Left colon (tissue), 2 donors: Measurements from ENCODE around the gene NCAM2. TPM values are rescaled to one million over a fixed set of nuclear protein-coding genes. Genes with fewer than 3 reads are reported as not detected.
A peak's percentile ranks its signal among the peaks of the same experiment; 100 is the strongest.

Source experiments
- ATAC-seq: fragments of 200-7000 bp; cut with Tn5 transposase; one replicate; pipeline ENCODE4 v1.9.1; 2020; ENCODE audit warnings: mild to moderate bottlenecking, moderate library complexity
- DNase-seq, 2 donors: peaks; one replicate each; pipeline ENCODE4 v3.0.0-alpha.2; 2020
- intact Hi-C, 2 donors: fragments of 100-400 bp; cut with DNase I in 1 of 2; cut with micrococcal nuclease in 1 of 2; formaldehyde crosslinking; loops; one replicate each; pipeline versions ENCODE4 v1.11.2 to v1.14.0; 2022; cut with DNase I, micrococcal nuclease
- total RNA-seq, 2 donors: library from RNA; stranded (reverse); fragmentation: NEBNext Ultra II Directional; extraction: Animal tissue kit (Norgen Biotek cat#: 25700); gene quantifications; one replicate each; pipeline ENCODE4 v1.2.1, GENCODE V29; 2021
- donor health status: DM: no; HTN: no; CAD: no.
- donor health status: DM: yes; HTN: yes; CAD: no.

NCAM2 gene
- total RNA-seq, 2 donors from 2014 or later = 2.3 to 3.5 TPM

- intact Hi-C loops = no loop called here
- DNase-seq = no peak
- ATAC-seq = no peak
These were observed 158.2 kb downstream of the NCAM2 start for GRCh38 chr21:21156397-21156796.

- intact Hi-C loops = no loop called here
- ATAC-seq (no peak), DNase-seq (no peak)
These were observed 158.7 kb downstream of the NCAM2 start for GRCh38 chr21:21156957-21157356.

- ATAC-seq (no peak), DNase-seq (no peak)
- intact Hi-C loops = no loop called here
These were observed 160.2 kb downstream of the NCAM2 start for GRCh38 chr21:21158376-21158918.

- DNase-seq (no peak), ATAC-seq (no peak)
- intact Hi-C loops = no loop called here
These were observed 161.2 kb downstream of the NCAM2 start for GRCh38 chr21:21159253-21159899.

GRCh38 chr21:21162786-21163185, 164.6 kb downstream of the NCAM2 start:
- no peak for ATAC-seq
- DNase-seq = no peak
- intact Hi-C loops = no loop called here

GRCh38 chr21:21163904-21164303, 165.7 kb downstream of the NCAM2 start:
- intact Hi-C loops = no loop called here
- DNase-seq (peak; percentile 24 to 53), ATAC-seq (peak; percentile 54)

DNA sequence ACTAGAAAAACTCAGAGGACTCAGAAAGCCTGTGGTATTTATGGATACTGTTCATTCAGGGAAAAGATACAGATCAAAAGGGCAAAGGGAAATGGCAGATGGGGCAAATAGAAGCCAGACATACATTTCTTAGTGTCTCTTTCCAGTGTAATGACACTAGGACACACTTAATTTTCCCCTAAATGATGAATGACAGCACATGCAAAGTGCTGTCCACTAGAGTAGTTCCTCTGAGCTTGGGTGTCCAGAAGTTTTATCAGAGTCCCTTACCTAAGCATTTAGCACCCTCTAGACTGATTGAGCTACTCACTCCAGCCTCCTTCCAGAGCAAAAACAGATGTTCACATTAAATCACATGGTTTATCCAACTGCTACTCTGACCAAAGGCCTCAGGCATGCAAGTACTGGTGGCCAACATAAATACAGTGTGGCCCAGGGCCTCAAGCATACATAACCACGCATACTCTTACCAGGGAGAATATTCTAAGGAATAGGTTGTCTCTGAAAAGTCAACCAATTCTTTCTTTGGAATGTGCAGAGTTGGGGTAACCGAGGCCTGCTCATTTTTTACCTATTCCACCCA, 166.9 kb downstream of the NCAM2 start:
- intact Hi-C loops = no loop called here
- DNase-seq = no peak
- no peak for ATAC-seq

DNA sequence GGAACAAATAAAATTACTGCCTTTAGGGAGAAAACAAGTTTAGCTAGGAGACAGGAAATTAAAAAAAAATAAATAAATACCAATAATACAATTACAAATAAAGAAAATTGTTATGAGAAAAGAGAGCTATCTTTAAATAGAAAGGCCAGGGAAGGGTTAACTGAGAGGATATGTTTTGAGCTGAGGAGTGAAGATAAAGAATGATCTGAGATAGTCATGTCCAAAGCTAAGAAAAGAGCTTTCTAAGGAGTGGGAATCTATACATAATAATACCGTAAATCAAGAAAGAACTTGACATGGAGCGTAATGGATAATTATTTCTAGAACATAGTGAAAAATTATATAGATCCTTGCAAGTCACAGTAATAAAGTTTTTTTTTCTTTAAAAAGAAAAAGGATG, 176.5 kb downstream of the NCAM2 start:
- no peak for DNase-seq
- intact Hi-C loops = no loop called here
- ATAC-seq = no peak

DNA sequence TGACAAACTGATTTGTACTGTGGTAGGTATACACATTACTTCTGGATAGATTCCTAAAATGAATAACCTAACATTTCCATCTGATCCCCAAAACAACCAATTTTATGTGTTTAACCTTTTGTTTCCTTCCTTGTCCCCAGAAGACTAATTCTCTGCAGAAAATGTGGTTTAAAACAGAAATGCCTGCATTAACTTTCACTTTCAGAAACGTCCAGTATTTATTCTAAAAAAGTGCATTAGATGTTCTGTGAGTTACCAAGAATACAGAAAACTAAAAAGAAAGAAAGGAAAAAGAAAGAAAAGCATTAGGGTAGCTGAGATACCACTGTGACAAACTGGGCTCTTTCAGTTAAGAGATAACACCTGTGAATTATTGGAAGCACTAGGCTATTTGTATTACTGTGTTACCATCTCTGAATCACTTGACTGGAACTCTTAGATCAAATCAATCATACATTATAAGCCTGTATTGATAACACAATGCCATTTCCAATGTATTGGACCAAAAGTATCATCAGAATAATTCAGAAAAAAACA, 177.7 kb downstream of the NCAM2 start:
- no peak for ATAC-seq
- intact Hi-C loops = no loop called here
- DNase-seq = no peak

GRCh38 chr21:21177353-21177986, 179.3 kb downstream of the NCAM2 start:
- intact Hi-C loops = no loop called here
- DNase-seq (no peak), ATAC-seq (no peak)

- no peak for DNase-seq
- intact Hi-C loops = no loop called here
- ATAC-seq = no peak
These were observed 181.6 kb downstream of the NCAM2 start for GRCh38 chr21:21179619-21180298.

- DNase-seq = no peak
- ATAC-seq = no peak
- intact Hi-C loops = no loop called here
These were observed 184.3 kb downstream of the NCAM2 start for GRCh38 chr21:21182401-21183010.

DNA sequence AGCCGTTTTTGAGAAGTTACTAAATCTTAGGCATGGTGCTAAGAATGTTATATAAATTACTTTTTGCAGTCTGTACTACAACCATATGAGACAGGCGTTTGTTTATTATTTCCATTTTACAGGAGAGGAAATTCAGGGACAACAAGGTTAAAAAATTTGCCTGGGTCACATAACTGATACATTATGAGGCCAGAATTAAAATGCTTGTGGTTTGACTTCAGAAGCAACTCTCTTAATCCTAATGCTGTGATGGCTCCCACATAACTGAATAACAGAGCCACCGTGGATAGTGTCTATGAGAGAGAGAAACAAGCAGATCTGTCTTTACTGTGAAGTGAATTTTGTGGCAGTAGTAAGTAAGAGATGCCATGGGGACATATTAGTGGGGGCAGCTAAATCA, 184.9 kb downstream of the NCAM2 start:
- no peak for DNase-seq
- intact Hi-C loops = no loop called here
- ATAC-seq = no peak

GRCh38 chr21:21184771-21185528, 186.7 kb downstream of the NCAM2 start:
- ATAC-seq = no peak
- intact Hi-C loops = no loop called here

DNA sequence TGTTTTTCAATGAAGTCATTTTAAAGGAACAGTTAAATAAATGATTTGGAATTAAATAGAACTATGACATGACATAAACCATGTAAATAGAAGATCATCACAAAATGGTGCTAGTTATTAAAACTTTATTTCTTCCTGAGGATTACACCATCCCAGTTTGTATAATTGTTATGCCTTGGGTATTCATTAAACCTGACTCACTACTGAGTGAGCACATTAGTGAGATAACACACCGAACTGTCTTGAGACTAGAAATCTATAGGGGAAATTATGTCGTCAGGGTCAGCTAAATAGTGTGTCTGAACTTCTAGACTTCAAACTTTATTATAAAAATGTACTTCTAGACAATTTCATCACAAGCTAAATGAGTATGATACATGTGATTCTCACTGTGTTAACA, 189.4 kb downstream of the NCAM2 start:
- intact Hi-C loops = no loop called here
- no peak for DNase-seq
- no peak for ATAC-seq

More at GRCh38 chr21:21184771-21185528, 186.7 kb downstream of the NCAM2 start:
- no peak for DNase-seq

DNA sequence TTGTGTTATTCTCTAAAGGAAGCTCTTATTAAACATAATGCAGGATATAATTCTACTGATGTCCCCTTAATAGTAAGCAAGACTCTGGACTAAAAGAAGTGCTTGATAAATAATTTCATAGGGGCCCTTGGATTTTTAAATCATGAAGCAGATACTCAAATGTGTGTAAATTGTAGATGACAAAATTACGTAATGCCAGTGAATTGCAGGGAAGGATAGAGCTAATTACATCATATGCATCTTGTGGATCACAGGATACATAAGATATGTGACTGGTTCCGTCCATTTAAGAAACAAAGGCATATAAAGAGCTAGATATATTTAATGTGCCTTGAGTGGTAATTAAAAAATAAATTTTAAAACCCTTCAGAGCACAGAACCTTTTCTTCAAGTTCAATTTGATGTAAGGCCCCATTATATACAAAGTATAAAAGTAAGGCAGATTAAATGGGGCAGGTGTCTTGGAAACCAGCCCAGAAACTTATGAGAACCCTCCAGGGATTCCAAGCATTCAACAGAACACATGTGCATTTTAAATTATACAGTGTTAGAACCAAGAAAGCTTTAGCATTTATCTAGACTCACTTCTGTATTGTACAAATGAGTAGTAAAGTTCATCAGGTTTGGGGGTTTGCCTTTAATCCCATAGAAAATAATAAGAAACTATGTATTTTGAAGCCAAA, 190.4 kb downstream of the NCAM2 start:
- intact Hi-C loops = no loop called here
- DNase-seq (no peak), ATAC-seq (no peak)

GRCh38 chr21:21195417-21195943, 197.3 kb downstream of the NCAM2 start:
- intact Hi-C loops = no loop called here
- no peak for ATAC-seq
- no peak for DNase-seq

DNA sequence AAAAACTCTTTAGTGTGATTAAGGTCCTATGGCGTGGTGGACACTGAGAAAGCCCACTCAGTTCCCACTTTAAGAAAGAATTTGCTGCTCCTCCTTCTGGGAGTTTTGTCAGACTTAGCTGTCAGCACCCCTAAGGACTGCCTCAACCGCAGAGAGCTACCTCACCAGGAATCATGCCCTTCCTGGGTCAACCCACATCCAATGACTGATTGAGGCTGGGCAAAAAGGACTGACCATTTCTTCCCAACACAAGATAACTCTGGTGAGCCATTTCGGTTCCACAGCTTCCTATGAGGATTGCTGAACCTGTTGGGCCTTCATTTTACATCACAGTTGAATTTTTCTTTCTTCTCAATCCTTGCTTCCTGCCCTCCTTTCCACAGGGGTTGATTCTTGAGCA, 197.9 kb downstream of the NCAM2 start:
- DNase-seq (no peak), ATAC-seq (no peak)
- intact Hi-C loops = no loop called here
